Peyer's patch (tissue), 4 donors: ENCODE results near the gene LPAR1. TPM values are rescaled to one million over a fixed set of nuclear protein-coding genes. Genes with fewer than 3 reads are reported as not detected.

Experiments
- DNase-seq, 3 donors: peaks; one replicate each; pipeline ENCODE4 v3.0.0-alpha.2; 2017 to 2019
- H3K27ac ChIP-seq, 4 donors: fragments of 200-600 bp; sonication (generic); one replicate each; pipeline ENCODE4 v1.5.1; 2016 to 2019
- H3K27me3 ChIP-seq, 2 donors: fragments of 200-600 bp; sonication (generic); one replicate each; pipeline ENCODE4 v1.5.1; 2019
- H3K36me3 ChIP-seq, 3 donors: fragments of 200-600 bp; sonication (generic); one replicate each; pipeline ENCODE4 v1.5.1; 2016 to 2019
- H3K4me1 ChIP-seq, 4 donors: fragments of 200-600 bp; sonication (generic); one replicate each; pipeline ENCODE4 v1.5.1; 2016 to 2019
- H3K4me3 ChIP-seq, 4 donors: fragments of 200-600 bp; sonication (generic); 1 replicate in 3 of 4; 2 replicates in 1 of 4; pipeline ENCODE4 v1.5.1; 2016 to 2019; ENCODE audit warnings: mild to moderate bottlenecking in 1 of 4
- H3K9me3 ChIP-seq, 4 donors: fragments of 200-600 bp; sonication (generic); one replicate each; pipeline ENCODE4 v1.5.1; 2016 to 2019; ENCODE audit warnings: mild to moderate bottlenecking in 1 of 4
- CTCF ChIP-seq, 6 experiments: fragments of 450-650 bp in 4 of 6; fragments of 200-600 bp in 2 of 6; sonication (generic) in 1 of 6; IDR thresholded peaks; one replicate each; pipeline ENCODE4 v1.5.1; 2017 to 2019; ENCODE audit warnings: antibody characterized with exemption in 6 of 6, mild to moderate bottlenecking in 3 of 6, moderate library complexity in 1 of 6
- POLR2A ChIP-seq, 2 donors: fragments of 450-650 bp; IDR thresholded peaks; one replicate each; pipeline ENCODE4 v1.5.1; 2017; ENCODE audit warnings: antibody characterized with exemption in 2 of 2, mild to moderate bottlenecking in 2 of 2, moderate library complexity in 2 of 2
- total RNA-seq, 4 donors: library from RNA; depleted of rRNA; stranded (reverse); fragments of >200 nt; gene quantifications; one replicate each; pipeline ENCODE4 v1.1.0, GENCODE V29; 2016

The LPAR1 gene
- total RNA-seq, 4 donors from 2014 or later: 25.0 to 56.1 (median 31.9) TPM

GRCh38 chr9:111036429-111036789 is 1.9 kb downstream of the LPAR1 start:
- peak; percentile 21 to 85 (median 80) for DNase-seq
- Histone ChIP-seq H3K27ac (peak overlapping the region; percentile 12 to 92 (median 89)), H3K4me3 (peak overlapping the region in 3 of 4 donors; percentile 59 to 94 (median 84)), H3K36me3 (no peaks in the 10 kb centered on the region), H3K9me3 (no peaks in the 10 kb centered on the region), H3K4me1 (peaks cover 0 to 3% (median 0%) of the 10 kb centered on the region in 4 donors), H3K27me3 (no peaks in the 10 kb centered on the region)
- peak in 4 of 6 experiments; percentile 42 to 72 (median 66) for TF ChIP-seq CTCF (IDR thresholded peaks at IDR 0.05)
- TF ChIP-seq POLR2A (IDR thresholded peaks at IDR 0.05): no peak

GRCh38 chr9:111035543-111036428 is 2.5 kb downstream of the LPAR1 start:
- Histone ChIP-seq H3K27ac (peak overlapping the region; percentile 12 to 91 (median 58)), H3K4me3 (peak overlapping the region in 3 of 4 donors; percentile 59 to 94 (median 84))

GRCh38 chr9:111034898-111035539 is 3.3 kb downstream of the LPAR1 start:
- peak overlapping the region in 3 of 4 donors; percentile 4 to 91 (median 27) for H3K27ac ChIP-seq
- TF ChIP-seq CTCF (IDR thresholded peaks at IDR 0.05) (no peak), POLR2A (IDR thresholded peaks at IDR 0.05) (peak in 1 of 2 donors; percentile 14)
- H3K27me3 ChIP-seq: no peaks in the 10 kb centered on the region
- peaks cover 0 to 3% (median 0%) of the 10 kb centered on the region in 4 donors for H3K4me1 ChIP-seq
- H3K4me3 ChIP-seq: no peak overlapping the region
- no peak for DNase-seq
- H3K9me3 ChIP-seq: no peaks in the 10 kb centered on the region
- no peaks in the 10 kb centered on the region for H3K36me3 ChIP-seq

More at GRCh38 chr9:111035543-111036428, 2.5 kb downstream of the LPAR1 start:
- no peaks in the 10 kb centered on the region for H3K27me3 ChIP-seq
- H3K4me1 ChIP-seq: peaks cover 0 to 3% (median 0%) of the 10 kb centered on the region in 4 donors
- DNase-seq: no peak
- TF ChIP-seq CTCF (IDR thresholded peaks at IDR 0.05): no peak
- TF ChIP-seq POLR2A (IDR thresholded peaks at IDR 0.05): no peak
- H3K36me3 ChIP-seq: no peaks in the 10 kb centered on the region
- no peaks in the 10 kb centered on the region for H3K9me3 ChIP-seq

GRCh38 chr9:111034170-111034897 is 3.9 kb downstream of the LPAR1 start:
- H3K4me3 ChIP-seq: no peak overlapping the region
- no peak for TF ChIP-seq POLR2A (IDR thresholded peaks at IDR 0.05)
- no peak for TF ChIP-seq CTCF (IDR thresholded peaks at IDR 0.05)
- peak overlapping the region in 3 of 4 donors; percentile 4 to 91 (median 33) for H3K27ac ChIP-seq
- no peaks in the 10 kb centered on the region for H3K27me3 ChIP-seq
- DNase-seq: no peak
- no peaks in the 10 kb centered on the region for H3K36me3 ChIP-seq
- peaks cover 0 to 3% (median 0%) of the 10 kb centered on the region in 4 donors for H3K4me1 ChIP-seq
- no peaks in the 10 kb centered on the region for H3K9me3 ChIP-seq

- Histone ChIP-seq H3K9me3 (no peaks in the 10 kb centered on the region), H3K4me1 (no peaks in the 10 kb centered on the region), H3K4me3 (no peak overlapping the region), H3K27ac (no peak overlapping the region), H3K36me3 (no peaks in the 10 kb centered on the region), H3K27me3 (no peaks in the 10 kb centered on the region)
- TF ChIP-seq CTCF (IDR thresholded peaks at IDR 0.05): no peak
- DNase-seq: no peak
These were observed 7.8 kb downstream of the LPAR1 start for GRCh38 chr9:111030492-111030891.
